B cell (primary cell): ENCODE results near the gene CPNE4. TPM values are rescaled to one million over a fixed set of nuclear protein-coding genes. Genes with fewer than 3 reads are reported as not detected.

Source experiments
- ATAC-seq: fragments of 200-7000 bp; cut with Tn5 transposase; one replicate; pipeline ENCODE4 v1.10.0; 2021; ENCODE audit warnings: low read depth, mild to moderate bottlenecking, moderate number of reproducible peaks, moderate library complexity
- CTCF ChIA-PET: fragments of 350-600 bp; sonication (Branson Sonifier 250); formaldehyde crosslinking; loops from one replicate; lab custom pipeline; 2021; ENCODE audit warnings: antibody characterized with exemption, inconsistent platforms; lab: Charles Lee
- POLR2A ChIA-PET: fragments of 350-600 bp; sonication (Branson Sonifier 250); formaldehyde crosslinking; loops from one replicate; lab custom pipeline; 2021; ENCODE audit warnings: antibody characterized with exemption; lab: Charles Lee
- DNase-seq: peaks from one replicate; pipeline ENCODE4 v3.0.0; 2013
- H2AFZ ChIP-seq: 2 replicates; pipeline ENCODE4 v1.6.1; 2012; ENCODE audit warnings: mild to moderate bottlenecking, low read depth, low read length; ENCODE audit not compliant: insufficient read depth, poor library complexity, severe bottlenecking
- H3K27ac ChIP-seq, 2 donors: 1 replicate in 1 of 2; 2 replicates in 1 of 2; pipeline ENCODE4 v1.5.1; 2012 to 2013; ENCODE audit warnings: low read length in 2 of 2, mild to moderate bottlenecking in 2 of 2, moderate library complexity in 1 of 2
- H3K27me3 ChIP-seq, 4 experiments: fragments of 200-600 bp in 1 of 4; sonication (generic) in 1 of 4; replicated peaks in 1 of 4; 1 replicate in 2 of 4; 2 replicates in 2 of 4; pipeline versions ENCODE4 v1.6.1 to v1.7.0; 2013 to 2016; ENCODE audit warnings: low read length in 3 of 4, mild to moderate bottlenecking in 2 of 4, mixed read lengths in 1 of 4, moderate library complexity in 1 of 4; ENCODE audit not compliant: insufficient read depth in 4 of 4, control insufficient read depth in 3 of 4; ENCODE audit errors: control extremely low read depth in 1 of 4
- H3K36me3 ChIP-seq, 2 experiments: replicated peaks in 1 of 2; 1 replicate in 1 of 2; 2 replicates in 1 of 2; pipeline versions ENCODE4 v1.6.1 to v1.7.1; 2013; ENCODE audit warnings: low read length in 1 of 2; ENCODE audit not compliant: insufficient read depth in 2 of 2, control insufficient read depth in 1 of 2; ENCODE audit errors: control extremely low read depth in 1 of 2, extremely low read depth in 1 of 2
- H3K4me1 ChIP-seq, 2 donors: fragments of 200-600 bp in 1 of 2; sonication (generic) in 1 of 2; 1 replicate in 1 of 2; 2 replicates in 1 of 2; pipeline versions ENCODE4 v1.5.1 to v1.6.1; 2013 to 2017; ENCODE audit warnings: low read length in 2 of 2; ENCODE audit not compliant: control insufficient read depth in 2 of 2, insufficient read depth in 2 of 2
- H3K4me2 ChIP-seq: replicated peaks from 2 replicates; pipeline ENCODE3; 2012; ENCODE audit warnings: mild to moderate bottlenecking, low read depth, low read length; ENCODE audit not compliant: poor library complexity, severe bottlenecking
- H3K4me3 ChIP-seq, 5 experiments: fragments of 200-600 bp in 1 of 5; sonication (generic) in 1 of 5; 1 replicate in 3 of 5; 2 replicates in 2 of 5; pipeline versions ENCODE4 v1.5.1 to v1.7.0; 2011 to 2016; ENCODE audit warnings: low read length in 4 of 5, mild to moderate bottlenecking in 4 of 5, low read depth in 2 of 5, control low read depth in 1 of 5, moderate library complexity in 1 of 5; ENCODE audit not compliant: insufficient read depth in 1 of 5; ENCODE audit errors: control extremely low read depth in 1 of 5, extremely low read depth in 1 of 5
- H3K79me2 ChIP-seq: fragments of 200-600 bp; sonication (generic); one replicate; pipeline ENCODE4 v1.6.0; 2016; ENCODE audit warnings: low read length; ENCODE audit not compliant: control insufficient read depth, insufficient read depth
- H3K9ac ChIP-seq: fragments of 200-600 bp; sonication (generic); 2 replicates; pipeline ENCODE4 v1.6.1; 2017; ENCODE audit warnings: mild to moderate bottlenecking, low read length, moderate library complexity
- H3K9me3 ChIP-seq, 3 donors: one replicate each; pipeline versions ENCODE4 v1.6.1 to v1.7.1; 2013; ENCODE audit warnings: low read length in 2 of 3; ENCODE audit not compliant: control insufficient read depth in 2 of 3, insufficient read depth in 1 of 3; ENCODE audit errors: control extremely low read depth in 1 of 3
- H4K20me1 ChIP-seq: 2 replicates; pipeline ENCODE4 v1.6.0; 2012; ENCODE audit warnings: mild to moderate bottlenecking, low read length; ENCODE audit not compliant: insufficient read depth, control insufficient read depth, poor library complexity, severe bottlenecking
- H3K27ac Mint-ChIP-seq: one replicate; pipeline ENCODE4 v1.8.0; 2021; ENCODE audit warnings: mixed read lengths
- H3K27me3 Mint-ChIP-seq: one replicate; pipeline ENCODE4 v1.8.0; 2021; ENCODE audit warnings: mixed read lengths
- H3K4me1 Mint-ChIP-seq: one replicate; pipeline ENCODE4 v1.8.0; 2021; ENCODE audit warnings: mixed read lengths
- H3K4me3 Mint-ChIP-seq: one replicate; pipeline ENCODE4 v1.8.0; 2021; ENCODE audit warnings: mixed read lengths
- H3K9me3 Mint-ChIP-seq: one replicate; pipeline ENCODE4 v1.8.0; 2022; ENCODE audit warnings: mixed read lengths; ENCODE audit not compliant: insufficient read depth
- CTCF ChIP-seq: fragments of 200-600 bp; IDR thresholded peaks from one replicate; pipeline ENCODE4 v1.8.0; 2022; ENCODE audit warnings: antibody characterized with exemption, mild to moderate bottlenecking
- EZH2 ChIP-seq: IDR thresholded peaks from 2 replicates; pipeline ENCODE4 v1.6.1; 2012; ENCODE audit warnings: borderline replicate concordance, low read depth, mild to moderate bottlenecking, moderate library complexity, low read length; ENCODE audit not compliant: insufficient read depth, poor library complexity, severe bottlenecking
- WGBS: methylation state at CpG from one replicate; pipeline ENCODE4 v1.1.5; 2013; ENCODE audit warnings: missing lambda C conversion rate; ENCODE audit not compliant: insufficient coverage; 5-methylcytosine and 5-hydroxymethylcytosine counted together
- intact Hi-C: fragments of 100-400 bp; cut with micrococcal nuclease; formaldehyde crosslinking; loops from one replicate; pipeline ENCODE4 v1.10.0; 2022
- polyA plus RNA-seq: library from polyadenylated mRNA; depleted of rRNA; stranded (reverse); fragments of >200 nt; gene quantifications from 2 replicates; pipeline ENCODE4 v1.2.3, GENCODE V29; 2012
- total RNA-seq, 2 donors: library from RNA; stranded (reverse); fragments of 120-200 nt in 1 of 2; gene quantifications; 1 replicate in 1 of 2; 2 replicates in 1 of 2; pipeline versions ENCODE4 v1.2.3 to v1.2.4, GENCODE V29; 2013 to 2022

Gene CPNE4
- total and polyA plus RNA-seq, 2 donors (not counting 1 experiment from before 2014, with no cell fraction given), result not detected

GRCh38 chr3:131850223-131850622 lies 184.6 kb downstream of the CPNE4 start:
- 87% methylated on average over 3 of the region's 3 CpGs for WGBS
- Histone ChIP-seq H3K36me3 (no peaks in the 10 kb centered on the region), H3K4me1 (no peaks in the 10 kb centered on the region), H3K27ac (no peak overlapping the region), H3K4me3 (no peak overlapping the region), H3K4me2 (no peak overlapping the region), H2AFZ (no peak overlapping the region), H3K79me2 (no peaks in the 10 kb centered on the region), H4K20me1 (no peaks in the 10 kb centered on the region), H3K9ac (no peak overlapping the region), H3K9me3 (no peaks in the 10 kb centered on the region), H3K27me3 (no peaks in the 10 kb centered on the region)
- no peak for TF ChIP-seq CTCF
- no peak for TF ChIP-seq EZH2
- H3K27me3 Mint-ChIP-seq, result no peaks in the 10 kb centered on the region
- no peak overlapping the region for H3K27ac Mint-ChIP-seq
- CTCF ChIA-PET, result no interaction called here
- ATAC-seq (no peak), DNase-seq (no peak)
- no peaks in the 10 kb centered on the region for H3K4me1 Mint-ChIP-seq
- intact Hi-C loops, result no loop called here
- no peaks in the 10 kb centered on the region for H3K9me3 Mint-ChIP-seq
- H3K4me3 Mint-ChIP-seq, result no peak overlapping the region
- POLR2A ChIA-PET, result no interaction called here

GRCh38 chr3:131849616-131850015 lies 185.2 kb downstream of the CPNE4 start:
- H3K27ac Mint-ChIP-seq, result no peak overlapping the region
- DNase-seq, result no peak
- H3K9me3 ChIP-seq, result no peaks in the 10 kb centered on the region
- H4K20me1 ChIP-seq, result no peaks in the 10 kb centered on the region
- no peak overlapping the region for H3K9ac ChIP-seq
- no peaks in the 10 kb centered on the region for H3K4me1 ChIP-seq
- H3K4me3 Mint-ChIP-seq, result no peak overlapping the region
- H3K4me1 Mint-ChIP-seq, result no peaks in the 10 kb centered on the region
- ChIA-PET CTCF (no interaction called here), POLR2A (no interaction called here)
- H3K4me2 ChIP-seq, result no peak overlapping the region
- H3K27me3 Mint-ChIP-seq, result no peaks in the 10 kb centered on the region
- no peaks in the 10 kb centered on the region for H3K36me3 ChIP-seq
- no peak overlapping the region for H3K4me3 ChIP-seq
- H2AFZ ChIP-seq, result no peak overlapping the region
- ATAC-seq, result no peak
- H3K27me3 ChIP-seq, result no peaks in the 10 kb centered on the region
- no peak overlapping the region for H3K27ac ChIP-seq
- no peaks in the 10 kb centered on the region for H3K79me2 ChIP-seq
- no peaks in the 10 kb centered on the region for H3K9me3 Mint-ChIP-seq
- 93% methylated on average over 2 of the region's 2 CpGs for WGBS
- intact Hi-C loops, result no loop called here
- TF ChIP-seq CTCF (no peak), EZH2 (no peak)
